ENCODE results near the gene RAPGEF6.
"Not testable (repeated sequence)": the region's sequence is repeated elsewhere in the genome, so short reads cannot be mapped to it uniquely, and the experiment has no call there.

RAPGEF6 gene

DNA sequence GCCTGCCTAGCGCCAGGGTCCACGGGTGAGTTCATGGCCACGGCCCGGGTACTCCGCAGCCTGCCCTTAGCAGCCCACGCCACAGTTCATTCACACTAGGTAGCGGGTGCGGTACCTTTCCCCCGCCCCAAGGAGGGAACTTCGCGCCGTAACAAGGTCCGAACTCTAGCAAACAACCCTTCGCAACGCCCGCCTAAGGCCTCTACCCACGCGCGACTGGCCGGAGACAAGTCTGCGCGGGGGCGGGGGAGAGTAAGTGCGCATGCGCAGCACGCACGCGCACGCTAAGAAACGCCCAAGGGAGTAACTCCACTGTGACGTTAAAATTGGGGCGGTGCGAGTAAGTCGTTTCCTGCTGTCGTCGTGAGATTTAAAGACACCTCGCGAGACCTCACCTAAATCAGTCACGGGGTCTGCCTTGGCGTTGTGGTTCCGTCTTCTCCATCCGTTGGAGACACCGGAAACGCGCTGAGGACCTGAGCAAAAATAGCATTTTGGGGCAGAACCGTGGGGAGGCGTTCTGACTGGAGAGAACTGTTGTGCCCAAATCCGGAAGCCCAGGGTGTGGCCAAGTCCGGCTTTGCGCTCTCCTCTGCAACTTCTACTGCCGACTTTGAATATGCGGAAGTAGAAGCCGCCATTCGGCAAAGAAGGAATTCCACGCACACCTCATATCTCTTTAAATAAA is at the start of gene RAPGEF6:
Gene RAPGEF6, minus strand, starts transcription at position 234 of the 688 bp plus-strand sequence. Its CDS starts 199 bp downstream, at position 35.
- peak; percentile 98 for DNase-seq

DNA sequence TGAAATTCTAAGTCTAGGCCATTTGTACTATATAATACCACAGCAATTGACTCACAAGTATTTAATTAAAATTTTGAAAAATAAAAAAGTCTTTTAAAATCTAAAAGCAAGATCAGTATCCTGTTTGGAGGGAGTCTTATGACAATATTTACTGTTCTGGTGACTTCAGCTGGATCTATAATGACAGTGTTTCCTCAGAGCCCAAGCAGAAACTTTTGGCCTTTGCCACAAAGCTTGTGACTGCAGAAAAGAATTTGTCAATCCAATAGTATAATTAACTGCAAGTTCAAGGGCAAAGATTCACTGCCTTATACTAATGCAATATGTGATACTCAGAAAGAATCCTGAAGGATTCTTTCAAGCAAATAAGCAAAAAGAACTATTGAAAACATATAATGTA is 49.6 kb upstream of the RAPGEF6 start:
- DNase-seq = no peak

- DNase-seq = no peak
Observed at GRCh38 chr5:131684051-131684450, 49.0 kb upstream of the RAPGEF6 start.

GRCh38 chr5:131682826-131683225 is 47.8 kb upstream of the RAPGEF6 start:
- no peak for DNase-seq

DNA sequence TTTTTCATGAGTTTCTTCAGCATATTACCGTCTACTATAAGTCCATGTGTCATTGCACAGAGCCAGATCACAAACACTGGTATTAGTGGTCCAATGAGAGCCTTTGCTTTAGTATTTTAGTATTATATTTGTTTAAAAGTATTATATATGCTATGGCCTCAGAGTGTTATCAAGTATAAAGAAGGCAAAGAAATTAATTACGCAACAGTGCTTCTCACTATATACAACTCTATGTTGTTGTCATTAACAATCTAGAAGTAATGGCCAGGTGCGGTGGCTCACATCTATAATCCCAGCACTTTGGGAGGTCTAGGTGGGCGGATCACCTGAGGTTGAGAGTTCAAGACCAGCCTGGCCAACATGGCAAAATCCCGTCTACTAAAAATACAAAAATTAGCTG is 47.1 kb upstream of the RAPGEF6 start:
- DNase-seq = no peak

DNA sequence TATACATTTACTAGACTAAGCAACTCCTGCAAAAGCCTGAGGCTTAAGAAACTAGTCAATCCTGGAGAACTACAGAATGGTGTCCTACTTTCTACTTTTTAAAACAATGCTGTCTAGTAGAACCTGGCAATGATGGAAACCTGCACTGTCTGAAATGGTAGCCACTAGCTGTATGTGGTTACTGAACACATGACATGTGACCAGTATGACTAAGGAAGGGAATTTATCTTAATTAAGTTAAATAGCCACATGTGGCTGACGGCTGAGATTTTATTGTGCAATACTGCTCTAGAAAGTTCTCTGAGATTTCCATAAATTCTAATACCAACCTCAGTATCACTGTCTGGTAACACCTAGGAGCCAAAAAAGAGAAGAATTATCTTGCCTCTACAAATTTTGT is 44.9 kb upstream of the RAPGEF6 start:
- no peak for DNase-seq

DNA sequence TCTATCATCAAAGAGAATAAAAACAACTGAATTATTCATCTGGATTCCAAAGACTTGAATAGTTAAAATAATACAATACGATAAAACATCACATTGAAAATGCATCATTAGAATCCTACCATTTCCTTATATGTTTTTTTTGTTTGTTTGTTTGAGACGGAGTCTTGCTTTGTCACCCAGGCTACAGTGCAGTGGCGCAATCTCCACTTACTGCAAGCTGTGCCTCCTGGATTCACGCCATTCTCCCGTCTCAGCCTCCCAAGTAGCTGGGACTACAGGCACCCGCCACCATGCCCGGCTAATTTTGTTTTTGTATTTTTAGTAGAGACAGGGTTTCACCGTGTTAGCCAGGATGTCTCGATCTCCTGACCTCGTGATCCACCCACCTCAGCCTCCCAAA is 43.2 kb upstream of the RAPGEF6 start:
- not testable (repeated sequence) for DNase-seq

DNA sequence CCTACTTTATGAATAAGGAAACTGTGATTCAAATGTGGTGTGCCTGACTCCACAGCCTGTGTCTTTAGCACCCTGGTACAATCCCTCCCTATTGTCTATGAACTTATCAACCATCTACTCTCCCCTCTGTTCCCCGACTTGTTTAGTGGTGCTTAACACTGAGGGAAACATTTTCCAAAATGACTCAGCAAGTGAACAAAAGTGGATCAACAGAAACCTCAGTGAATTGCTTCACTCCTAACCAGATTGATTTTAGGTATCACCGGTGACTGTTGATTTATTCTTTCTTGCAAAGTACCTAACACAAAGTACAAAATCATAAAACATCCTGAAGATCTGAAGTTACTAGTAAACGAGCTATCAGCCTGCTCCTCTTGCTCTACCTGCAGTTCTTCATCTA is 42.1 kb upstream of the RAPGEF6 start:
- DNase-seq = no peak

GRCh38 chr5:131672776-131673175 is 37.7 kb upstream of the RAPGEF6 start:
- no peak for DNase-seq

DNA sequence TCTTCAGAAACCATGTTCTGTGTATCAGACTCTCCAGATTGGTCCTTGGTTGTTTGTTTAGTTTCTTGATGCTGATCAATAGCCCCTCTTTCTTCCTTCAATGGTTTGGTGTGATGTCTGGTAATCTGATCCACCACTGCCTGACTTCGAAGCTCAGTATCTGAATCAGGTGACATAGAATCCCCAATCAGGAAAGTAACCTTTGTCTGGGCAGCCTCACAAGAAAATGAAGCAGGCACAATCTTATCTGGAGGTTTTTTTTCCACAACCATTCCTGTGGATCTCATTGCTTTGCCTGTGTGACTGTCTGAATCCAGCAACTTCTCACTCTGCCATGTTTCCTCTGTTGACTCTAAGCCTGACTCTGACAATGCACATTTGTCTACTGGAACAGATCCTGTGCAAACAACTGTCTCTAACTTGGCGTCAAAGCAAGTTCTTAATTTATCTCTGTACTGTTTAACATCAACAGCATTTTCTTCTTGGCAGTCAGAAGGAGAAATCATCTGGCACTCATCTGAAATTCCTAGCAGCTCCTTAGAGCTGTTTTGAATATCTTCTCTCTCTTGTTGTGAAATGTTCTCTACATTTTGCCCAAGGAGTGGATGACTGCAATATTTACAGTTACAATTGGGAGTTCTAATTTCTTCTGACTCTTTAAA is 37.1 kb upstream of the RAPGEF6 start:
- DNase-seq = no peak

DNA sequence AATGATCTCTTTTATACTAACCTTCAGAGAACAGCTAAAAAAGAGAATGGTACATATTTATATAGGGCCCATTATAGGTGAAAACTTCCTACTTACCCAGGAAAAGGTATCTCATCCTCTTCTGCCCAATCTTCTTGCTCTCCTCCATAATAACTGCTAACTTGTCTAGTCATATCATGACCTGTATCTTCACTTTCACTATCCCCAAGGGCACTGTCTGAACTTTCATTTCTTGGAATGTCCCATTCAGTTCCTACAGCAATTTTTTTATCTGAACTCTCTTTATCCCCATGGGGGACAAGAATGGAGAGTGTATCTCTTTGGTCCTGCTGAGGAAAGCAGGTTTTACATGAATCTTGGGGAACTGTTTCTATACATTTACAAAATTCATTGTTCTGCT is 36.4 kb upstream of the RAPGEF6 start:
- DNase-seq = no peak

- no peak for DNase-seq
Observed at GRCh38 chr5:131664929-131665328, 29.9 kb upstream of the RAPGEF6 start.

DNA sequence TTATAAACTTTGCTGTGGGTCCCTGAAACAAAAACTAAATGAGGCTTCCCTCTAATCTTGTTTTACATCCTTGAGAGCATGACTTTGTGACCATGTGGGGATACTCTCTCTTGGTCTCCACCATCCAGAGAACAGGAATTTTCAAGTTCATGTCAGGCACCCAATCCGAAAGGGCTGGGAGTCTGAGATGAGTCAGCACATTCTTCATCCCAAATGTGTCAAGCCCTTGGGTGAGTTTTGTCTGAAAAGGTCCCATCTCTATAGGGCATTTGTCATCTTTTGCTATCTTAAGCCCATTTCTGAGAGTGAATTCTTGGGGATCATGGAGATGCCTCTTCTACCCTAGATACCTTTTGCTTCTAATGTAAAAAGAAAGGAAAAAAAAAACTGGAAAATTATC is 26.9 kb upstream of the RAPGEF6 start:
- no peak for DNase-seq

DNA sequence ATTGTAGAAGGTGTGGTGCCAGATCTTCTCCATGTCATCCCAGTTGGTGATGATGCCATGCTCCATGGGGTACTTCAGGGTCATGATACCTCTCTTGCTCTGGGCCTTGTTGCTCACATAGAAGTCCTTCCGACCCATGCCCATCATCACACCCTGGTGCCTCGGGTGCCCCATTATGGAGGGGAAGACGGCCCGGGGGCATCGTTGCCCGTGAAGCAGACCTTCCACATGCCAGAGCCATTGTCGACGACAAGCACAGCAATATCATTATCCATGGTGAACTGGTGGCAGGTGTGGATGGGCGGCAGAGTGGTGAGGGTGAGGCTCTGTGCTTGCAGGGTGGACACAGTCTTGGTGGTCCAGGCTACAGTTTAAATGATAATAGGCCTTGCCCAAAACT is 24.8 kb upstream of the RAPGEF6 start:
- DNase-seq = no peak

DNA sequence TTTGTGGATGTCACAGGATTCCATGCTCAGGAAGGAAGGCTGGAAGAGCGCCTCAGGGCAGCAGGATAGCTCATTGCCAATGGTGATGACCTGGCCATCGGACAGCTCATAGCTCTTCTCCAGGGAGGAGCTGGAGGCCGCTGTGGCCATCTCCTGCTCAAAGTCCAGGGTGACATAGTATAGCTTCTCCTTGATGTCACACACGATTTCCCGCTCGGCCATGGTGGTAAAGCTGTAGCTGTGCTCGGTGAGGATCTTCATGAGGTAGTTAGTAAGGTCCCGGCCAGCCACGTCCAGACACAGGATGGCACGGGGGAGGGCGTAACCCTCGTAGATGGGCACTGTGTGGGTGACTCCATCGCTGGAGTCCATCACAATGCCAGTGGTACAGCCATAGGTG is 24.3 kb upstream of the RAPGEF6 start:
- no peak for DNase-seq

- DNase-seq = no peak
Observed at GRCh38 chr5:131654776-131655175, 19.7 kb upstream of the RAPGEF6 start.

- DNase-seq = no peak
Observed at GRCh38 chr5:131654309-131654708, 19.3 kb upstream of the RAPGEF6 start.

- DNase-seq = no peak
Observed at GRCh38 chr5:131649161-131649560, 14.1 kb upstream of the RAPGEF6 start.

GRCh38 chr5:131647048-131647769 is 12.2 kb upstream of the RAPGEF6 start:
- no peak for DNase-seq

DNA sequence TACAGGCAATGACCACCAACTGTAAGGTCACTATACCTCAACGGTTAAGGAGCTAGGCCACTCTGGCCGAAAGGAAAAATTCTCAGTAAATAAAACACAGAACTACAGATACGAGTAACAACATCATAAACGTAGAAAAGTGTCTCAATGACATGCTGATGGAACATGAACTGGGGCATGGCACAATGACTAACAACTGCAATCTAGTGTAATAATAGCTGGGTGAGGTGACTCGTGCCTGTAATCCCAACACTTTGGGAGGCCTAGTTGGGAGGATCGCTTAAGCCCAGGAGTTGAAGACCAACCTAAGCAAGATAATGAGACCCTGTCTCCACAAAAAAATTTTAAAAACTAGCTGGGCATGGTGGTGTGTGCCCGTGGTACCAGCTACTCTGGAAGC is 9.8 kb upstream of the RAPGEF6 start:
- DNase-seq = no peak

DNA sequence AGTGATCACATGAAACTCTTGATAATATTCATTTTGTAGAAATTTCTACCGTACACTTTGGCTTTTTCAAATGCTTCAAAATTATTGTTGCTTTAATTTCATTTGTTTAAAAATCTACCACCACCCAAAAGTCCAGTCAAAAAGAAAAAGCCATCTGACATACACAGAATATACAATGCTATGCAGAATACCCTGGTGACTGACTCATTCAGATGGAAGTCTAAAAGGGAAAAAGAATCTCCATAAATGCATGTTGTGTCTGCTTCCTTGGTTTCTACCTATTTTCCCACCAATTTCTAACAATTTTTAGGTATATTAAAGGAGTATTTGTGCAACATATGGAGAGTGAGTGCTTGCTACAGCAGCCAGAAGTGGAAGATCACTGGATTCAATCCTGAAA is 9.3 kb upstream of the RAPGEF6 start:
- DNase-seq = no peak

GRCh38 chr5:131641494-131641893 is 6.5 kb upstream of the RAPGEF6 start:
- DNase-seq = no peak

DNA sequence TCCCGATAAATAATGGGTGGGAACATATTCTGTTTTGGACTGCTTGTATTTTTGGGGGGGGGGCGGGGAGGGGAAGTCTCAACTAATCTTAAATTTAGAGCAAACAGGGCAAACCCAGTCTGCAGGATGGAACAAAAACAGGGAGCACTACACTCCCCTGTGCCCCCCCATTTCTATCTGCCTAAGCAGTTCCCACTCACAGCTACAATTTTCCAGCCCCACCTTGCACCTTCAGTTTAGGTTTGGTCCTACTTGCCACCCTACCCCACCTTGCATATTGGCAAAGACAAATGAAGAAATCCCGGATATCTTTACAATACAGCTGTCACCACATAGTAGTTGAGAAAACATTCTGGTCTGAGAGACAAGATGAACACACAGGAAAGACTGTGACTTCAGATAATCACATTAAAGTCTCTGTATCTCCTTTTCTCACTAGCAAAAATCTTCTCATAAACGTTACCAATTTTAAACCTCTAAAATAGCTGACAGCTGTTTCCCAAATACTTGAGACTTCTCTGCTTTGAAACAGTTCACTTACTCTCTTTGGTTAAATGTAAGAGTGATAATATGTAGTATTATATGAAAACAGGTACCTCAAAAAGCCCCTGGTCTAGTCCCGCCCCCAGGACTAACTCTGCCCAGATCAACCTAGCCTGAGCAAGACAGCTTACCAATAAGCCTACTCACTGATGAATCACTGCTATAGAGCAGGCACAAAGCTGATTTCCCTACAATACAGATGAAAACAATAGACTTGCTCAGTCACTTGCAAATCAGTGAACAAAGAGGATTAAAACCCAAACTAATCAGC is 5.2 kb upstream of the RAPGEF6 start:
- peak; percentile 59 for DNase-seq
